SK-N-SH treated with all-trans-retinoic acid at 6 μM for 48 hours (cell line): ENCODE data around the gene IL1R1.

Experiments
- OSR1 ChIP-seq: fragments of 250-450 bp; sonication (Bioruptor Pico); IDR thresholded peaks from 2 replicates; pipeline ENCODE4 v1.8.0; 2022; ENCODE audit warnings: moderate library complexity, mild to moderate bottlenecking, inconsistent platforms
- SNAI2 ChIP-seq: fragments of 250-450 bp; sonication (Bioruptor Pico); IDR thresholded peaks from 2 replicates; pipeline ENCODE4 v1.5.0; 2020; ENCODE audit warnings: mild to moderate bottlenecking, moderate library complexity
- ZC3H10 ChIP-seq: fragments of 250-450 bp; sonication (Bioruptor Pico); IDR thresholded peaks from 2 replicates; pipeline ENCODE4 v1.5.1; 2021; ENCODE audit warnings: mild to moderate bottlenecking, moderate library complexity
- ZFP3 ChIP-seq: fragments of 250-450 bp; sonication (Bioruptor Pico); IDR thresholded peaks from 2 replicates; pipeline ENCODE4 v1.5.0; 2020; ENCODE audit warnings: mild to moderate bottlenecking, moderate library complexity
- ZFP30 ChIP-seq: fragments of 450-650 bp; formaldehyde crosslinking; IDR thresholded peaks from 2 replicates; pipeline ENCODE4 v1.5.0; 2022; ENCODE audit warnings: mild to moderate bottlenecking, moderate library complexity
- TF ChIP-seq, protein P1 (sequence below): fragments of 250-450 bp; sonication (Bioruptor Pico); IDR thresholded peaks from 2 replicates; pipeline ENCODE4 v1.8.0; 2020; ENCODE audit warnings: mild to moderate bottlenecking, moderate library complexity, borderline replicate concordance
- TF ChIP-seq, protein P2 (sequence below): fragments of 250-450 bp; sonication (Bioruptor Pico); IDR thresholded peaks from 2 replicates; pipeline ENCODE4 v1.5.0; 2020; ENCODE audit warnings: mild to moderate bottlenecking, moderate library complexity
- TF ChIP-seq, protein P3 (sequence below): fragments of 250-450 bp; sonication (Bioruptor Pico); IDR thresholded peaks from 2 replicates; pipeline ENCODE4 v1.8.0; 2021; ENCODE audit warnings: low read depth, mild to moderate bottlenecking, moderate library complexity, borderline replicate concordance
- TF ChIP-seq, protein P4 (sequence below): fragments of 250-450 bp; sonication (Bioruptor Pico); IDR thresholded peaks from 2 replicates; pipeline ENCODE4 v1.5.1; 2021; ENCODE audit warnings: mild to moderate bottlenecking, moderate library complexity

DNA sequence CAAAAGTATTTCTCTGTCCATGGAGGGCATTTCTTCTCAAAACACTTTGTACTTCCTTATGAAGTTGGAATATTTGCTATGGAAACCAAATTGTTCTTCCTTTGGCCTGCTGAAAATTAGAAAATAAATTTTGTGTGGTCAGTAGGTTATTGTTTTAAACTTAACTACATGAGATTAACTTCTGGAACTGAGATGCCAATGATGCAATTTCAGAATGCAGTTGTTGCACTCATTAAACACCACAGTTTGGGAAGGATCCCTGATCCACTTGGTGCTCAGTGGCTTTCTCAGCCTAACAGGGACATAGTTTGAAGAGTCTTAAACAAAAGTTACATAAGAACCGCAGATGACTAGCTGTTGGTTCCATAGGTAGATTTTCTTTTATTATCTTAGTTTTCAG is 23.3 kb upstream of the IL1R1 start:
- TF ChIP-seq ZFP30 = no peak
- TF ChIP-seq, protein P1, sequence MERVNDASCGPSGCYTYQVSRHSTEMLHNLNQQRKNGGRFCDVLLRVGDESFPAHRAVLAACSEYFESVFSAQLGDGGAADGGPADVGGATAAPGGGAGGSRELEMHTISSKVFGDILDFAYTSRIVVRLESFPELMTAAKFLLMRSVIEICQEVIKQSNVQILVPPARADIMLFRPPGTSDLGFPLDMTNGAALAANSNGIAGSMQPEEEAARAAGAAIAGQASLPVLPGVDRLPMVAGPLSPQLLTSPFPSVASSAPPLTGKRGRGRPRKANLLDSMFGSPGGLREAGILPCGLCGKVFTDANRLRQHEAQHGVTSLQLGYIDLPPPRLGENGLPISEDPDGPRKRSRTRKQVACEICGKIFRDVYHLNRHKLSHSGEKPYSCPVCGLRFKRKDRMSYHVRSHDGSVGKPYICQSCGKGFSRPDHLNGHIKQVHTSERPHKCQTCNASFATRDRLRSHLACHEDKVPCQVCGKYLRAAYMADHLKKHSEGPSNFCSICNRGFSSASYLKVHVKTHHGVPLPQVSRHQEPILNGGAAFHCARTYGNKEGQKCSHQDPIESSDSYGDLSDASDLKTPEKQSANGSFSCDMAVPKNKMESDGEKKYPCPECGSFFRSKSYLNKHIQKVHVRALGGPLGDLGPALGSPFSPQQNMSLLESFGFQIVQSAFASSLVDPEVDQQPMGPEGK (CRISPR knock-in tag) = no peak
- no peak for TF ChIP-seq ZC3H10 (CRISPR knock-in tag)
- no peak for TF ChIP-seq OSR1 (CRISPR knock-in tag)
- TF ChIP-seq SNAI2 (CRISPR knock-in tag) = no peak
- TF ChIP-seq, protein P2, sequence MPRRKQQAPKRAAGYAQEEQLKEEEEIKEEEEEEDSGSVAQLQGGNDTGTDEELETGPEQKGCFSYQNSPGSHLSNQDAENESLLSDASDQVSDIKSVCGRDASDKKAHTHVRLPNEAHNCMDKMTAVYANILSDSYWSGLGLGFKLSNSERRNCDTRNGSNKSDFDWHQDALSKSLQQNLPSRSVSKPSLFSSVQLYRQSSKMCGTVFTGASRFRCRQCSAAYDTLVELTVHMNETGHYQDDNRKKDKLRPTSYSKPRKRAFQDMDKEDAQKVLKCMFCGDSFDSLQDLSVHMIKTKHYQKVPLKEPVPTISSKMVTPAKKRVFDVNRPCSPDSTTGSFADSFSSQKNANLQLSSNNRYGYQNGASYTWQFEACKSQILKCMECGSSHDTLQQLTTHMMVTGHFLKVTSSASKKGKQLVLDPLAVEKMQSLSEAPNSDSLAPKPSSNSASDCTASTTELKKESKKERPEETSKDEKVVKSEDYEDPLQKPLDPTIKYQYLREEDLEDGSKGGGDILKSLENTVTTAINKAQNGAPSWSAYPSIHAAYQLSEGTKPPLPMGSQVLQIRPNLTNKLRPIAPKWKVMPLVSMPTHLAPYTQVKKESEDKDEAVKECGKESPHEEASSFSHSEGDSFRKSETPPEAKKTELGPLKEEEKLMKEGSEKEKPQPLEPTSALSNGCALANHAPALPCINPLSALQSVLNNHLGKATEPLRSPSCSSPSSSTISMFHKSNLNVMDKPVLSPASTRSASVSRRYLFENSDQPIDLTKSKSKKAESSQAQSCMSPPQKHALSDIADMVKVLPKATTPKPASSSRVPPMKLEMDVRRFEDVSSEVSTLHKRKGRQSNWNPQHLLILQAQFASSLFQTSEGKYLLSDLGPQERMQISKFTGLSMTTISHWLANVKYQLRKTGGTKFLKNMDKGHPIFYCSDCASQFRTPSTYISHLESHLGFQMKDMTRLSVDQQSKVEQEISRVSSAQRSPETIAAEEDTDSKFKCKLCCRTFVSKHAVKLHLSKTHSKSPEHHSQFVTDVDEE (CRISPR knock-in tag) = no peak
- TF ChIP-seq, protein P3, sequence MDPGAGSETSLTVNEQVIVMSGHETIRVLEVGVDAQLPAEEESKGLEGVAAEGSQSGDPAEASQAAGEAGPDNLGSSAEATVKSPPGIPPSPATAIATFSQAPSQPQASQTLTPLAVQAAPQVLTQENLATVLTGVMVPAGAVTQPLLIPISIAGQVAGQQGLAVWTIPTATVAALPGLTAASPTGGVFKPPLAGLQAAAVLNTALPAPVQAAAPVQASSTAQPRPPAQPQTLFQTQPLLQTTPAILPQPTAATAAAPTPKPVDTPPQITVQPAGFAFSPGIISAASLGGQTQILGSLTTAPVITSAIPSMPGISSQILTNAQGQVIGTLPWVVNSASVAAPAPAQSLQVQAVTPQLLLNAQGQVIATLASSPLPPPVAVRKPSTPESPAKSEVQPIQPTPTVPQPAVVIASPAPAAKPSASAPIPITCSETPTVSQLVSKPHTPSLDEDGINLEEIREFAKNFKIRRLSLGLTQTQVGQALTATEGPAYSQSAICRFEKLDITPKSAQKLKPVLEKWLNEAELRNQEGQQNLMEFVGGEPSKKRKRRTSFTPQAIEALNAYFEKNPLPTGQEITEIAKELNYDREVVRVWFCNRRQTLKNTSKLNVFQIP (CRISPR knock-in tag) = no peak
- TF ChIP-seq, protein P4, sequence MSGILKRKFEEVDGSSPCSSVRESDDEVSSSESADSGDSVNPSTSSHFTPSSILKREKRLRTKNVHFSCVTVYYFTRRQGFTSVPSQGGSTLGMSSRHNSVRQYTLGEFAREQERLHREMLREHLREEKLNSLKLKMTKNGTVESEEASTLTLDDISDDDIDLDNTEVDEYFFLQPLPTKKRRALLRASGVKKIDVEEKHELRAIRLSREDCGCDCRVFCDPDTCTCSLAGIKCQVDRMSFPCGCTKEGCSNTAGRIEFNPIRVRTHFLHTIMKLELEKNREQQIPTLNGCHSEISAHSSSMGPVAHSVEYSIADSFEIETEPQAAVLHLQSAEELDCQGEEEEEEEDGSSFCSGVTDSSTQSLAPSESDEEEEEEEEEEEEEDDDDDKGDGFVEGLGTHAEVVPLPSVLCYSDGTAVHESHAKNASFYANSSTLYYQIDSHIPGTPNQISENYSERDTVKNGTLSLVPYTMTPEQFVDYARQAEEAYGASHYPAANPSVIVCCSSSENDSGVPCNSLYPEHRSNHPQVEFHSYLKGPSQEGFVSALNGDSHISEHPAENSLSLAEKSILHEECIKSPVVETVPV (CRISPR knock-in tag) = no peak
- no peak for TF ChIP-seq ZFP3 (CRISPR knock-in tag)
